ENCODE measurements around the gene EML6. TPM values are rescaled to one million over a fixed set of nuclear protein-coding genes. Genes with fewer than 3 reads are reported as not detected.

EML6 gene
- total and polyA plus RNA-seq, 7 donors, result 0.38 to 9.3 (median 2.5) TPM

- intact Hi-C loops (cut with DNase I), result loop anchor here in 1 of 2 donors (2.0 kb wide), 1 partner anchor 23 kb away; no protein-coding TSS in a partner anchor
- ATAC-seq (no peak), DNase-seq (no peak)
- WGBS, 3 donors, result 45 to 62% (median 45%) methylated on average over 10 of the region's 10 CpGs
- Histone ChIP-seq H3K4me3 (peak overlapping the region; percentile 72), H3K27me3 (ENCODE audit: insufficient read depth in 3 of 3, low read length in 2 of 3) (no peaks in the 10 kb centered on the region), H3K9me3 (no peaks in the 10 kb centered on the region), H3K4me1 (peaks cover 55% of the 10 kb centered on the region), H3K36me3 (ENCODE audit: insufficient read depth in 1 of 2, low read depth in 1 of 2) (no peaks in the 10 kb centered on the region), H3K27ac (peak overlapping the region; percentile 95)
- no peak for TF ChIP-seq CTCF (IDR thresholded peaks at IDR 0.05)
Measured at GRCh38 chr2:55003706-55004639, 280.5 kb downstream of the EML6 start.

GRCh38 chr2:55006306-55006705 is 282.8 kb downstream of the EML6 start:
- Histone ChIP-seq H3K4me3 (peak overlapping the region; percentile 72), H3K36me3 (ENCODE audit: insufficient read depth in 1 of 2, low read depth in 1 of 2) (no peaks in the 10 kb centered on the region), H3K4me1 (peaks cover 40% of the 10 kb centered on the region), H3K27ac (peak overlapping the region; percentile 95), H3K9me3 (no peaks in the 10 kb centered on the region), H3K27me3 (ENCODE audit: insufficient read depth in 3 of 3, low read length in 2 of 3) (no peaks in the 10 kb centered on the region)
- WGBS, 3 donors, result 27 to 39% (median 30%) methylated on average over 3 of the region's 3 CpGs
- DNase-seq (no peak), ATAC-seq (no peak)
- no peak for TF ChIP-seq CTCF (IDR thresholded peaks at IDR 0.05)
- intact Hi-C loops (cut with DNase I), result loop anchor here in 1 of 2 donors (2.0 to 5.0 kb wide), 2 partner anchors 26 to 34 kb away; no protein-coding TSS in a partner anchor

GRCh38 chr2:55009277-55010060 is 286.0 kb downstream of the EML6 start:
- intact Hi-C loops (cut with DNase I), result loop anchor here (2.0 to 5.0 kb wide), 3 partner anchors 37 to 352 kb away; no protein-coding TSS in a partner anchor
- WGBS, 3 donors, result 6 to 9% (median 6%) methylated on average over 7 of the region's 7 CpGs
- peak in 2 of 4 donors; percentile 16 to 37 for ATAC-seq
- no peak for DNase-seq
- H3K9me3 ChIP-seq, result no peaks in the 10 kb centered on the region
- H3K36me3 ChIP-seq (ENCODE audit: insufficient read depth in 1 of 2, low read depth in 1 of 2), result no peaks in the 10 kb centered on the region
- no peaks in the 10 kb centered on the region for H3K27me3 ChIP-seq (ENCODE audit: insufficient read depth in 3 of 3, low read length in 2 of 3)
- H3K4me1 ChIP-seq, result peaks cover 48% of the 10 kb centered on the region
- peak overlapping the region; percentile 72 for H3K4me3 ChIP-seq
- no peak for TF ChIP-seq CTCF (IDR thresholded peaks at IDR 0.05)
- peak overlapping the region; percentile 95 for H3K27ac ChIP-seq

- Histone ChIP-seq H3K4me3 (peak overlapping the region; percentile 72), H3K36me3 (ENCODE audit: insufficient read depth in 1 of 2, low read depth in 1 of 2) (no peaks in the 10 kb centered on the region), H3K4me1 (peaks cover 49% of the 10 kb centered on the region), H3K9me3 (no peaks in the 10 kb centered on the region), H3K27ac (peak overlapping the region; percentile 95), H3K27me3 (ENCODE audit: insufficient read depth in 3 of 3, low read length in 2 of 3) (no peaks in the 10 kb centered on the region)
- DNase-seq, result peak; percentile 33 to 70
- ATAC-seq, result peak; percentile 85 to 89 (median 88)
- WGBS, 3 donors, result 0 to 1% (median 1%) methylated on average over 5 of the region's 5 CpGs
- TF ChIP-seq CTCF (IDR thresholded peaks at IDR 0.05), result no peak
- intact Hi-C loops (cut with DNase I), result loop anchor here (2.0 to 5.0 kb wide), 2 partner anchors 107 to 353 kb away; no protein-coding TSS in a partner anchor
Measured at GRCh38 chr2:55010149-55010591, 286.7 kb downstream of the EML6 start.

All from psoas muscle (tissue), 8 donors.